H9 (cell line): Measurements from ENCODE around the gene FAM83F. TPM values are rescaled to one million over a fixed set of nuclear protein-coding genes. Genes with fewer than 3 reads are reported as not detected.

Source experiments
- DNase-seq: peaks from one replicate; pipeline ENCODE4 v3.0.0-alpha.2; 2017
- H2AFZ ChIP-seq: one replicate; pipeline ENCODE4 v1.6.1; 2013; ENCODE audit warnings: mild to moderate bottlenecking, low read length, control low read depth, moderate library complexity
- H2AK5ac ChIP-seq: 2 replicates; pipeline ENCODE4 v1.6.1; 2013; ENCODE audit warnings: low read length, control low read depth, mixed read lengths; ENCODE audit not compliant: insufficient read length
- H2BK120ac ChIP-seq: one replicate; pipeline ENCODE4 v1.6.1; 2013; ENCODE audit warnings: low read depth, mild to moderate bottlenecking, low read length, control low read depth, inconsistent platforms; ENCODE audit not compliant: poor library complexity, severe bottlenecking
- H2BK12ac ChIP-seq: 2 replicates; pipeline ENCODE4 v1.6.1; 2013; ENCODE audit warnings: low read length, control low read depth, mixed read lengths, low read depth; ENCODE audit not compliant: insufficient read length
- H2BK15ac ChIP-seq: 2 replicates; pipeline ENCODE4 v1.6.1; 2013; ENCODE audit warnings: low read depth, low read length, control low read depth
- H2BK20ac ChIP-seq: one replicate; pipeline ENCODE4 v1.6.1; 2013; ENCODE audit warnings: low read depth, mild to moderate bottlenecking, low read length, control low read depth, inconsistent platforms; ENCODE audit not compliant: poor library complexity, severe bottlenecking
- H2BK5ac ChIP-seq: 2 replicates; pipeline ENCODE4 v1.6.1; 2013; ENCODE audit warnings: low read length, control low read depth, mixed read lengths; ENCODE audit not compliant: insufficient read length
- H3K14ac ChIP-seq: 2 replicates; pipeline ENCODE4 v1.6.1; 2013; ENCODE audit warnings: low read length, control low read depth; ENCODE audit not compliant: insufficient read depth
- H3K18ac ChIP-seq: 2 replicates; pipeline ENCODE4 v1.6.1; 2013; ENCODE audit warnings: low read depth, mild to moderate bottlenecking, mixed read lengths, low read length, control low read depth; ENCODE audit not compliant: insufficient read length
- H3K23ac ChIP-seq: 2 replicates; pipeline ENCODE4 v1.6.1; 2013; ENCODE audit warnings: low read length, control low read depth, mixed read lengths, low read depth; ENCODE audit not compliant: insufficient read length
- H3K23me2 ChIP-seq: 2 replicates; pipeline ENCODE4 v1.6.1; 2013; ENCODE audit warnings: low read depth, mild to moderate bottlenecking, mixed read lengths, low read length, control low read depth; ENCODE audit not compliant: insufficient read length, poor library complexity, severe bottlenecking
- H3K27ac ChIP-seq: 2 replicates; pipeline ENCODE4 v1.5.1; 2013; ENCODE audit warnings: low read length, control low read depth, mixed read lengths, low read depth; ENCODE audit not compliant: insufficient read length
- H3K27me3 ChIP-seq: 2 replicates; pipeline ENCODE4 v1.6.1; 2013; ENCODE audit warnings: low read length, control low read depth, inconsistent platforms; ENCODE audit not compliant: insufficient read depth
- H3K4ac ChIP-seq: 2 replicates; pipeline ENCODE4 v1.6.1; 2013; ENCODE audit warnings: low read depth, mild to moderate bottlenecking, control low read depth, inconsistent platforms, low read length, moderate library complexity
- H3K4me1 ChIP-seq: 2 replicates; pipeline ENCODE4 v1.6.1; 2013; ENCODE audit warnings: low read length, control low read depth, inconsistent platforms; ENCODE audit not compliant: insufficient read depth
- H3K4me2 ChIP-seq: 2 replicates; pipeline ENCODE4 v1.6.1; 2013; ENCODE audit warnings: low read length, control low read depth, mixed read lengths; ENCODE audit not compliant: insufficient read length, insufficient read depth
- H3K56ac ChIP-seq: 2 replicates; pipeline ENCODE4 v1.6.1; 2013; ENCODE audit warnings: low read depth, mild to moderate bottlenecking, mixed read lengths, low read length, control low read depth; ENCODE audit not compliant: insufficient read length
- H3K79me1 ChIP-seq: 2 replicates; pipeline ENCODE4 v1.6.1; 2013; ENCODE audit warnings: low read depth, mild to moderate bottlenecking, moderate library complexity, low read length, control low read depth, inconsistent platforms; ENCODE audit not compliant: insufficient read depth, poor library complexity, severe bottlenecking
- H3K79me2 ChIP-seq: 2 replicates; pipeline ENCODE4 v1.6.1; 2013; ENCODE audit warnings: low read length, control low read depth, inconsistent platforms; ENCODE audit not compliant: insufficient read depth
- H3K9ac ChIP-seq: 2 replicates; pipeline ENCODE4 v1.6.1; 2013; ENCODE audit warnings: low read length, control low read depth, mixed read lengths; ENCODE audit not compliant: insufficient read length; ENCODE audit errors: extremely low read depth
- H3K9me3 ChIP-seq: one replicate; pipeline ENCODE4 v1.6.1; 2013; ENCODE audit warnings: low read depth, low read length, inconsistent platforms; ENCODE audit not compliant: control insufficient read depth
- H3T11ph ChIP-seq: one replicate; pipeline ENCODE4 v1.6.1; 2013; ENCODE audit warnings: mild to moderate bottlenecking, low read length, control low read depth, inconsistent platforms
- H4K20me1 ChIP-seq: one replicate; pipeline ENCODE4 v1.6.1; 2013; ENCODE audit not compliant: control insufficient read depth, insufficient read length, insufficient read depth
- H4K5ac ChIP-seq: 2 replicates; pipeline ENCODE4 v1.6.1; 2013; ENCODE audit warnings: low read depth, mild to moderate bottlenecking, mixed read lengths, low read length, control low read depth; ENCODE audit not compliant: insufficient read length
- H4K8ac ChIP-seq: replicated peaks from 2 replicates; pipeline ENCODE4 v1.6.1; 2013; ENCODE audit warnings: low read length, control low read depth, mixed read lengths, low read depth; ENCODE audit not compliant: insufficient read length
- H4K91ac ChIP-seq: 2 replicates; pipeline ENCODE4 v1.6.1; 2013; ENCODE audit warnings: low read depth, mild to moderate bottlenecking, moderate library complexity, mixed read lengths, low read length, control low read depth; ENCODE audit not compliant: insufficient read length
- H3K27ac Mint-ChIP-seq, 3 experiments: 2 replicates in 2 of 3; 3 replicates in 1 of 3; pipeline ENCODE4 v1.8.0; 2020 to 2021; ENCODE audit warnings: mixed read lengths in 3 of 3, mild to moderate bottlenecking in 1 of 3, moderate library complexity in 1 of 3
- H3K27me3 Mint-ChIP-seq: 2 replicates; pipeline ENCODE4 v1.8.0; 2021; ENCODE audit warnings: low read depth, mild to moderate bottlenecking, moderate library complexity, mixed read lengths
- H3K36me3 Mint-ChIP-seq, 3 experiments: 2 replicates in 2 of 3; 3 replicates in 1 of 3; pipeline ENCODE4 v1.8.0; 2020 to 2021; ENCODE audit warnings: low read depth in 3 of 3, mixed read lengths in 3 of 3; ENCODE audit not compliant: insufficient read depth in 1 of 3
- H3K4me1 Mint-ChIP-seq, 2 experiments: 2 replicates each; pipeline ENCODE4 v1.8.0; 2020; ENCODE audit warnings: mixed read lengths in 2 of 2
- H3K4me3 Mint-ChIP-seq, 2 experiments: 2 replicates in 1 of 2; 3 replicates in 1 of 2; pipeline ENCODE4 v1.8.0; 2020 to 2021; ENCODE audit warnings: mild to moderate bottlenecking in 2 of 2, mixed read lengths in 2 of 2, moderate library complexity in 1 of 2
- H3K9me3 Mint-ChIP-seq, 2 experiments: 2 replicates in 1 of 2; 3 replicates in 1 of 2; pipeline ENCODE4 v1.8.0; 2020; ENCODE audit warnings: mild to moderate bottlenecking in 2 of 2, mixed read lengths in 2 of 2, moderate library complexity in 1 of 2
- CTCF ChIP-seq: fragments of 200-600 bp; sonication (generic); conservative IDR thresholded peaks from 3 replicates; pipeline ENCODE4 v1.8.0; 2021; ENCODE audit warnings: antibody characterized with exemption, mild to moderate bottlenecking
- WGBS: extraction: QIAGEN DNeasy Blood & Tissue Kit; methylation state at CpG from one replicate; pipeline ENCODE4 v1.1.7; 2013; ENCODE audit warnings: missing lambda C conversion rate, low lambda C conversion rate, mixed read lengths; ENCODE audit not compliant: insufficient read length; ENCODE audit errors: extremely low coverage; 5-methylcytosine and 5-hydroxymethylcytosine counted together
- total RNA-seq: library from RNA; stranded (reverse); gene quantifications from 2 replicates; pipeline ENCODE4 v1.2.1, GENCODE V29; 2021

Gene FAM83F
- total RNA-seq, 1 experiment from 2014 or later: 17.4 TPM

DNA sequence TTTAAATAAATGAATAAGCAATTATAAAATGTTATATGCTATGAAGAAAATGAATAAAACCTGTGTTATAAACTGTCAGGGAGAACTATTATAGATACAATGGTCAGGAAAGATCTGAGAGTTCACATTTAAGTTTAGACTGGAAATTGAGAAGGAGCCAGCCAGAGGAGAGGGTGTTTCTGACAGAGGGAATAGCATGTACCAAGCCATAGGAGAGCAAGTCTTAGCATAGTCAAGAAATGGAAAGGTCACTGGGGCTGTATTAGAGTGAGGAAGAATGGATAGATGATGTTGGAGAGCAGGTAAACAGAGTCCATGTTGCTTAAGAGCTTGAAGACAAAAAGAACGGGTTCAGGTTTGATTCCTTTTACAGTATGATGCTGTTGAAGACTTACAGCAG lies 87.4 kb downstream of the FAM83F start:
- Histone ChIP-seq H4K5ac (no peak overlapping the region), H4K91ac (no peak overlapping the region), H3K18ac (no peak overlapping the region), H3K4me1 (peaks cover 10% of the 10 kb centered on the region), H3K4me2 (no peak overlapping the region), H3K14ac (no peak overlapping the region), H3K9ac (peak overlapping the region; percentile 31), H2AK5ac (peak overlapping the region; percentile 75), H3K79me2 (no peaks in the 10 kb centered on the region), H3T11ph (no peak overlapping the region), H2AFZ (no peak overlapping the region), H4K8ac (no peak overlapping the region), H4K20me1 (no peaks in the 10 kb centered on the region), H2BK12ac (no peak overlapping the region), H3K79me1 (peaks cover 8% of the 10 kb centered on the region), H3K23me2 (no peaks in the 10 kb centered on the region), H2BK20ac (no peak overlapping the region), H3K27me3 (no peaks in the 10 kb centered on the region; the same call in 1 of the 2 replicates), H2BK5ac (no peak overlapping the region), H3K27ac (no peak overlapping the region), H3K9me3 (no peaks in the 10 kb centered on the region), H3K4ac (no peak overlapping the region), H3K56ac (no peak overlapping the region), H2BK15ac (no peak overlapping the region), H2BK120ac (no peak overlapping the region), H3K23ac (no peak overlapping the region)
- WGBS: no CpG with 5 or more reads among the region's 1 CpG
- no peak for TF ChIP-seq CTCF
- no peaks in the 10 kb centered on the region; a peak in 1 of 7 replicates for H3K36me3 Mint-ChIP-seq
- H3K4me1 Mint-ChIP-seq: peaks cover 9 to 12% of the 10 kb centered on the region in 2 experiments
- DNase-seq: no peak
- no peaks in the 10 kb centered on the region for H3K27me3 Mint-ChIP-seq
- H3K27ac Mint-ChIP-seq: no peak overlapping the region
- H3K9me3 Mint-ChIP-seq: no peaks in the 10 kb centered on the region
- no peak overlapping the region for H3K4me3 Mint-ChIP-seq
